Measurements from ENCODE around the gene PCDHB8. TPM values are rescaled to one million over a fixed set of nuclear protein-coding genes. Genes with fewer than 3 reads are reported as not detected.
"Not testable (repeated sequence)": the region's sequence is repeated elsewhere in the genome, so short reads cannot be mapped to it uniquely, and the experiment has no call there.

Gene PCDHB8
- total RNA-seq, 1 experiment from 2014 or later, result 0.22 TPM

DNA sequence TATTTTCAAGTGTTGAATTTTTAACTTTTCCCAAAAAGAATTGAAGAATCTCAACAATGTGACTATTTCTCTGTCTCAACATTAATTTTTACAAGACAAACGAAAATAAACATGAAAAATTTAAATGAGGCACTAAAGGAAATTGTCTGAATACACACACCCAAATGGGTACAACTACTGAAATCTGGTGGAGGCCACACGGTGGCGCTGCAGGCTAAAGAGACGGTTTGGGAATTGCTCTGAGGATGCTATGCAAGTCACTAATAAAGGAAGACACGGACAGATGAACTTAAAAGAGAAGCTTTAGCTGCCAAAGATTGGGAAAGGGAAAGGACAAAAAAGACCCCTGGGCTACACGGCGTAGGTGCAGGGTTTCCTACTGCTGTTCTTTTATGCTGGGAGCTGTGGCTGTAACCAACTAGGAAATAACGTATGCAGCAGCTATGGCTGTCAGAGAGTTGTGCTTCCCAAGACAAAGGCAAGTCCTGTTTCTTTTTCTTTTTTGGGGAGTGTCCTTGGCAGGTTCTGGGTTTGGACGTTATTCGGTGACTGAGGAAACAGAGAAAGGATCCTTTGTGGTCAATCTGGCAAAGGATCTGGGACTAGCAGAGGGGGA is 14.6 kb downstream of the PCDHB8 start, which contains the start of gene PCDHB10:
Gene PCDHB10 (plus strand): TSS at position 244 of the 616 bp plus-strand sequence. CDS start 200 bp downstream, at position 444.
- H3K9me3 ChIP-seq (ENCODE audit: low read length), result peaks cover 3% of the 10 kb centered on the region; the same call in 1 of the 2 replicates
- DNase-seq (peak; percentile 41), ATAC-seq (no peak)
- H3K9me2 ChIP-seq (replicated peaks; ENCODE audit: low read length), result no peaks in the 10 kb centered on the region
- H3K79me2 ChIP-seq (ENCODE audit: low read length), result no peaks in the 10 kb centered on the region
- ChIA-PET POLR2A (ENCODE audit: unreplicated experiment) (no interaction called here), CTCF (no interaction called here)
- no peaks in the 10 kb centered on the region for H3K4me1 ChIP-seq (ENCODE audit: insufficient read depth, low read length)
- TF ChIP-seq EZH2 (IDR thresholded peaks at IDR 0.05; ENCODE audit: low read length, unreplicated experiment), result no peak
- TF ChIP-seq, protein P1, sequence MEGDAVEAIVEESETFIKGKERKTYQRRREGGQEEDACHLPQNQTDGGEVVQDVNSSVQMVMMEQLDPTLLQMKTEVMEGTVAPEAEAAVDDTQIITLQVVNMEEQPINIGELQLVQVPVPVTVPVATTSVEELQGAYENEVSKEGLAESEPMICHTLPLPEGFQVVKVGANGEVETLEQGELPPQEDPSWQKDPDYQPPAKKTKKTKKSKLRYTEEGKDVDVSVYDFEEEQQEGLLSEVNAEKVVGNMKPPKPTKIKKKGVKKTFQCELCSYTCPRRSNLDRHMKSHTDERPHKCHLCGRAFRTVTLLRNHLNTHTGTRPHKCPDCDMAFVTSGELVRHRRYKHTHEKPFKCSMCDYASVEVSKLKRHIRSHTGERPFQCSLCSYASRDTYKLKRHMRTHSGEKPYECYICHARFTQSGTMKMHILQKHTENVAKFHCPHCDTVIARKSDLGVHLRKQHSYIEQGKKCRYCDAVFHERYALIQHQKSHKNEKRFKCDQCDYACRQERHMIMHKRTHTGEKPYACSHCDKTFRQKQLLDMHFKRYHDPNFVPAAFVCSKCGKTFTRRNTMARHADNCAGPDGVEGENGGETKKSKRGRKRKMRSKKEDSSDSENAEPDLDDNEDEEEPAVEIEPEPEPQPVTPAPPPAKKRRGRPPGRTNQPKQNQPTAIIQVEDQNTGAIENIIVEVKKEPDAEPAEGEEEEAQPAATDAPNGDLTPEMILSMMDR (conservative IDR thresholded peaks at IDR 0.05; ENCODE audit: low read depth, low read length), result peak; percentile 60
- H3F3A ChIP-seq (ENCODE audit: low read length, unreplicated experiment), result no peaks in the 10 kb centered on the region
- H3K4me2 ChIP-seq (ENCODE audit: low read length), result no peak within 1 kb of the TSS
- H3K9ac ChIP-seq (ENCODE audit: low read length), result no peak within 1 kb of the TSS
- H3K27ac ChIP-seq (ENCODE audit: low read length), result no peak within 1 kb of the TSS
- no peak within 1 kb of the TSS for H2AFZ ChIP-seq (ENCODE audit: low read length)
- no peaks in the 10 kb centered on the region for H4K20me1 ChIP-seq (ENCODE audit: low read length)
- intact Hi-C loops (cut with micrococcal nuclease), result no loop called here
- BruUV-seq (replicated peaks), result no TSS peak
- H3K36me3 ChIP-seq (ENCODE audit: low read depth, low read length), result no peaks in the 10 kb centered on the region
- no peak within 1 kb of the TSS for H3K4me3 ChIP-seq (ENCODE audit: low read length)
- no peaks in the 10 kb centered on the region for H3K27me3 ChIP-seq (ENCODE audit: low read length)

DNA sequence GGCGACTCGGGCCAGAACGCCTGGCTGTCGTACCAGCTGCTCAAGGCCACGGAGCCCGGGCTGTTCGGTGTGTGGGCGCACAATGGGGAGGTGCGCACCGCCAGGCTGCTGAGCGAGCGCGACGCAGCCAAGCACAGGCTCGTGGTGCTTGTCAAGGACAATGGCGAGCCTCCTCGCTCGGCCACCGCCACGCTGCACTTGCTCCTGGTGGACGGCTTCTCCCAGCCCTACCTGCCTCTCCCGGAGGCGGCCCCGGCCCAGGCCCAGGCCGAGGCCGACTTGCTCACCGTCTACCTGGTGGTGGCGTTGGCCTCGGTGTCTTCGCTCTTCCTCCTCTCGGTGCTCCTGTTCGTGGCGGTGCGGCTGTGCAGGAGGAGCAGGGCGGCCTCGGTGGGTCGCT is 16.7 kb downstream of the PCDHB8 start:
- H2AFZ ChIP-seq (ENCODE audit: low read length); POLR2A ChIA-PET (ENCODE audit: unreplicated experiment); H3K4me3 ChIP-seq (ENCODE audit: low read length); DNase-seq; H3K9ac ChIP-seq (ENCODE audit: low read length); H3K9me3 ChIP-seq (ENCODE audit: low read length); H3K9me2 ChIP-seq (replicated peaks; ENCODE audit: low read length); BruUV-seq (replicated peaks); ATAC-seq; H3K4me1 ChIP-seq (ENCODE audit: insufficient read depth, low read length); H3K27me3 ChIP-seq (ENCODE audit: low read length); CTCF ChIA-PET; H3K4me2 ChIP-seq (ENCODE audit: low read length); H3K27ac ChIP-seq (ENCODE audit: low read length); H3F3A ChIP-seq (ENCODE audit: low read length, unreplicated experiment); H3K79me2 ChIP-seq (ENCODE audit: low read length); H4K20me1 ChIP-seq (ENCODE audit: low read length); intact Hi-C loops (cut with micrococcal nuclease); H3K36me3 ChIP-seq (ENCODE audit: low read depth, low read length): not testable (repeated sequence)

DNA sequence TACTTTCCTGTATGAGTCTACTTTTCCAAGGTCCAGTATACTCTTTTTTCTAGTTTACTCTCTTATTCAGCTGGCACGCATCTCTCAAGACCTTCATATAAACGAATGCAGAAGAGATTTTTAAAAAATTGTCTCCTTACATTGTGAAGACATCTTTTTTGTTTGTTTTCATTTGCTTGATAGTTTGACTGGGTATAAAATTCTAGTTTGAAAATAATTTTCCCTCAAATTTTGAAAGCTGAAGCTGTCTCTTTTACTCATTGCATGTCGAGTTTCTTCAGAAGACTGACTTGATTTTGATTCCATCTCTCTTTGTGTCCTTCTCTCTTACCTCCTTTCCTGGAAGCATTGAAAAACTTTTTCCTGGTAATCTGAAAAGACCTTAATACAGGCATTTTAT is 18.8 kb downstream of the PCDHB8 start:
- no peak for ATAC-seq
- Histone ChIP-seq H3F3A (ENCODE audit: low read length, unreplicated experiment) (no peaks in the 10 kb centered on the region), H3K9ac (ENCODE audit: low read length) (no peak overlapping the region), H3K27me3 (ENCODE audit: low read length) (no peaks in the 10 kb centered on the region), H3K4me3 (ENCODE audit: low read length) (no peak overlapping the region), H3K36me3 (ENCODE audit: low read depth, low read length) (no peaks in the 10 kb centered on the region), H3K4me2 (ENCODE audit: low read length) (no peak overlapping the region), H4K20me1 (ENCODE audit: low read length) (no peaks in the 10 kb centered on the region), H3K9me3 (ENCODE audit: low read length) (peaks cover 3% of the 10 kb centered on the region; the same call in 1 of the 2 replicates), H3K27ac (ENCODE audit: low read length) (no peak overlapping the region), H2AFZ (ENCODE audit: low read length) (no peak overlapping the region), H3K4me1 (ENCODE audit: insufficient read depth, low read length) (no peaks in the 10 kb centered on the region), H3K9me2 (replicated peaks; ENCODE audit: low read length) (no peaks in the 10 kb centered on the region), H3K79me2 (ENCODE audit: low read length) (no peaks in the 10 kb centered on the region)
- no peak for DNase-seq
- no TSS peak for BruUV-seq (replicated peaks)
- TF ChIP-seq EZH2phosphoT487 (IDR thresholded peaks at IDR 0.05; ENCODE audit: borderline replicate concordance, low read length) (no peak), EZH2 (IDR thresholded peaks at IDR 0.05; ENCODE audit: low read length, unreplicated experiment) (no peak)
- TF ChIP-seq, protein P1 (conservative IDR thresholded peaks at IDR 0.05; ENCODE audit: low read depth, low read length), result no peak
- CTCF ChIA-PET, result no interaction called here
- intact Hi-C loops (cut with micrococcal nuclease), result no loop called here
- POLR2A ChIA-PET (ENCODE audit: unreplicated experiment), result no interaction called here

Measured in PC-3 (cell line).